Endothelial cell (in vitro differentiated cells): ENCODE results near the gene SMG5. TPM values are rescaled to one million over a fixed set of nuclear protein-coding genes. Genes with fewer than 3 reads are reported as not detected.

Experiments used
- DNase-seq: peaks from one replicate; pipeline ENCODE4 v3.0.0; 2021; ENCODE audit warnings: low spot score
- H3K27ac Mint-ChIP-seq: one replicate; pipeline ENCODE4 v1.8.0; 2021; ENCODE audit warnings: mixed read lengths, inconsistent platforms; ENCODE audit not compliant: unreplicated experiment
- H3K27me3 Mint-ChIP-seq: one replicate; pipeline ENCODE4 v1.8.0; 2021; ENCODE audit warnings: mild to moderate bottlenecking, moderate library complexity, mixed read lengths, inconsistent platforms; ENCODE audit not compliant: unreplicated experiment
- H3K36me3 Mint-ChIP-seq: one replicate; pipeline ENCODE4 v1.8.0; 2021; ENCODE audit warnings: mild to moderate bottlenecking, low read depth, mixed read lengths, inconsistent platforms; ENCODE audit not compliant: unreplicated experiment
- H3K4me1 Mint-ChIP-seq: one replicate; pipeline ENCODE4 v1.8.0; 2021; ENCODE audit warnings: mild to moderate bottlenecking, mixed read lengths, inconsistent platforms; ENCODE audit not compliant: unreplicated experiment
- H3K4me3 Mint-ChIP-seq: one replicate; pipeline ENCODE4 v1.8.0; 2021; ENCODE audit warnings: mild to moderate bottlenecking, mixed read lengths, inconsistent platforms; ENCODE audit not compliant: unreplicated experiment
- H3K9me3 Mint-ChIP-seq: one replicate; pipeline ENCODE4 v1.8.0; 2021; ENCODE audit warnings: mixed read lengths, inconsistent platforms; ENCODE audit not compliant: unreplicated experiment
- CTCF ChIP-seq: fragments of 200-600 bp; sonication (generic); IDR thresholded peaks from one replicate; pipeline ENCODE4 v1.5.0; 2021; ENCODE audit warnings: antibody characterized with exemption; ENCODE audit not compliant: unreplicated experiment
- total RNA-seq: library from RNA; stranded (reverse); fragmentation: NEBNext Ultra II Directional; extraction: Animal tissue kit (Norgen Biotek cat#: 25700); gene quantifications from one replicate; pipeline ENCODE4 v1.2.1, GENCODE V29; 2021; ENCODE audit not compliant: unreplicated experiment

The SMG5 gene
- total RNA-seq, 1 donor from 2014 or later: 75.2 TPM

- no peaks in the 10 kb centered on the region for H3K9me3 Mint-ChIP-seq
- peaks cover 5% of the 10 kb centered on the region for H3K27me3 Mint-ChIP-seq
- H3K27ac Mint-ChIP-seq: peak overlapping the region; percentile 30
- TF ChIP-seq CTCF: no peak
- peaks cover 5% of the 10 kb centered on the region for H3K36me3 Mint-ChIP-seq
- H3K4me3 Mint-ChIP-seq: no peak overlapping the region
- no peak for DNase-seq
- peaks cover 18% of the 10 kb centered on the region for H3K4me1 Mint-ChIP-seq
Observed at GRCh38 chr1:156286061-156286460, 3.4 kb upstream of the SMG5 start.

GRCh38 chr1:156285437-156285836, 2.8 kb upstream of the SMG5 start:
- peaks cover 3% of the 10 kb centered on the region for H3K27me3 Mint-ChIP-seq
- H3K27ac Mint-ChIP-seq: no peak overlapping the region
- no peaks in the 10 kb centered on the region for H3K9me3 Mint-ChIP-seq
- no peak for DNase-seq
- peaks cover 5% of the 10 kb centered on the region for H3K36me3 Mint-ChIP-seq
- no peak for TF ChIP-seq CTCF
- peaks cover 21% of the 10 kb centered on the region for H3K4me1 Mint-ChIP-seq
- H3K4me3 Mint-ChIP-seq: no peak overlapping the region

- Mint-ChIP-seq H3K27ac (no peak overlapping the region), H3K4me1 (peaks cover 21% of the 10 kb centered on the region), H3K4me3 (no peak overlapping the region), H3K9me3 (no peaks in the 10 kb centered on the region), H3K27me3 (peaks cover 3% of the 10 kb centered on the region), H3K36me3 (peaks cover 5% of the 10 kb centered on the region)
- no peak for DNase-seq
- TF ChIP-seq CTCF: no peak
Observed at GRCh38 chr1:156284757-156285156, 2.1 kb upstream of the SMG5 start.

- Mint-ChIP-seq H3K9me3 (no peaks in the 10 kb centered on the region), H3K4me3 (peak within 1 kb of the TSS; percentile 99), H3K27me3 (peaks cover 3% of the 10 kb centered on the region), H3K27ac (peak within 1 kb of the TSS; percentile 85), H3K36me3 (peaks cover 5% of the 10 kb centered on the region), H3K4me1 (peaks cover 21% of the 10 kb centered on the region)
- no peak for DNase-seq
- no peak for TF ChIP-seq CTCF
Observed at GRCh38 chr1:156284112-156284511, 1.5 kb upstream of the SMG5 start, which contains the start of gene TMEM79. TSS of gene TMEM79 (plus strand) at chr1:156284325. CDS start at chr1:156285227, 902 bp downstream.

GRCh38 chr1:156283521-156283920, 896 bp upstream of the SMG5 start:
- Mint-ChIP-seq H3K9me3 (no peaks in the 10 kb centered on the region), H3K27me3 (peaks cover 3% of the 10 kb centered on the region), H3K27ac (peak overlapping the region; percentile 64), H3K4me1 (peaks cover 21% of the 10 kb centered on the region), H3K36me3 (peaks cover 5% of the 10 kb centered on the region), H3K4me3 (peak overlapping the region; percentile 99)
- TF ChIP-seq CTCF: no peak
- no peak for DNase-seq
